ENCODE results near the gene KCNK13. TPM values are rescaled to one million over a fixed set of nuclear protein-coding genes. Genes with fewer than 3 reads are reported as not detected.

The KCNK13 gene
- total and polyA plus RNA-seq, 2 of the 13 experiments (the other 11 are each of a cell fraction or from before 2014, with no cell fraction given): 0.08 to 0.29 TPM

GRCh38 chr14:90053044-90053443, 8.8 kb upstream of the KCNK13 start:
- no peak for DNase-seq (ENCODE audit: low spot score)
- H3K36me3 ChIP-seq (replicated peaks in 1 of 2; ENCODE audit: control insufficient read depth in 1 of 2, insufficient read depth in 2 of 2, low read length in 2 of 2): no peaks in the 10 kb centered on the region
- ChIA-PET CTCF (ENCODE audit: low intra/inter-chr PET ratio, low total read pairs) (no interaction called here), POLR2A (no interaction called here)
- in situ Hi-C loops (cut with HindIII; ENCODE audit: extremely low pct_ligation_motif_present, low pct_unique_long_range_greater_than_20kb) (no loop called here), intact Hi-C loops (cut with micrococcal nuclease; ENCODE audit: unreplicated experiment) (no loop called here)
- no peaks in the 10 kb centered on the region for H3K4me1 ChIP-seq (ENCODE audit: insufficient read depth, low read length)
- H4K20me1 ChIP-seq (ENCODE audit: insufficient read depth, low read length): no peaks in the 10 kb centered on the region
- TF ChIP-seq NCOR1 (IDR thresholded peaks at IDR 0.05; ENCODE audit: borderline replicate concordance, low read length): no peak
- TF ChIP-seq RFXAP (CRISPR knock-in tag; IDR thresholded peaks at IDR 0.05; ENCODE audit: borderline replicate concordance): no peak
- TF ChIP-seq SMAD9 (CRISPR knock-in tag; IDR thresholded peaks at IDR 0.05): no peak
- no peak for TF ChIP-seq ZNF564 (CRISPR knock-in tag; IDR thresholded peaks at IDR 0.05)
- TF ChIP-seq RBFOX2 (IDR thresholded peaks at IDR 0.05; ENCODE audit: low read depth, low read length): no peak
- no peak for TF ChIP-seq MTERF4 (CRISPR knock-in tag; IDR thresholded peaks at IDR 0.05)
- TF ChIP-seq ZNF816 (CRISPR knock-in tag; IDR thresholded peaks at IDR 0.05; ENCODE audit: borderline replicate concordance): no peak
- TF ChIP-seq AHDC1 (CRISPR knock-in tag; IDR thresholded peaks at IDR 0.05; ENCODE audit: borderline replicate concordance): no peak
- no peak for TF ChIP-seq ISL2 (CRISPR knock-in tag; IDR thresholded peaks at IDR 0.05)
- TF ChIP-seq SETDB1 (CRISPR knock-in tag; IDR thresholded peaks at IDR 0.05; ENCODE audit: borderline replicate concordance): no peak
- no TSS peak for BruUV-seq (replicated peaks)
- H3K79me2 ChIP-seq (ENCODE audit: insufficient read depth, low read length): no peaks in the 10 kb centered on the region
- no peak for FAIRE-seq
- H3K4me2 ChIP-seq (ENCODE audit: low read depth, low read length): no peak overlapping the region
- no peak overlapping the region for H3K9ac ChIP-seq (ENCODE audit: insufficient read depth, low read depth, low read length)
- 0 out of 5 replicates have a peak, but pooled peaks cover 0 to 1% of the 10 kb centered on the region in 2 experiments for H3K27me3 ChIP-seq (ENCODE audit: control insufficient read depth in 1 of 2, insufficient read depth in 2 of 2, low read length in 2 of 2)
- no peak overlapping the region for H3K27ac ChIP-seq (ENCODE audit: extremely low read length, insufficient read depth, low read length)
- ATAC-seq: no peak
- H3K4me3 ChIP-seq (replicated peaks in 1 of 3; ENCODE audit: insufficient read depth in 1 of 3, low read depth in 2 of 3, low read length in 3 of 3): no peak overlapping the region
- no peaks in the 10 kb centered on the region for H3K9me3 ChIP-seq (ENCODE audit: low read length)
- WGBS (ENCODE audit: low lambda C conversion rate): 44% methylated on average over 2 of the region's 2 CpGs
- H2AFZ ChIP-seq (ENCODE audit: low read length): no peak overlapping the region

Measured in HepG2 (cell line).